NCI-H446 treated with DMSO at 0.1 percent for 48 hours (cell line): ENCODE results near the gene BEST4.
"Not testable (repeated sequence)": the region's sequence is repeated elsewhere in the genome, so short reads cannot be mapped to it uniquely, and the experiment has no call there.

Experiments used
- DNase-seq: peaks from one replicate; lab custom pipeline; 2025; lab: John Stamatoyannopoulos, UW

The BEST4 gene

GRCh38 chr1:44819608-44820327 lies 31.8 kb upstream of the BEST4 start:
- no peak for DNase-seq

GRCh38 chr1:44819196-44819607 lies 31.2 kb upstream of the BEST4 start:
- DNase-seq: no peak

- no peak for DNase-seq
These were observed 30.0 kb upstream of the BEST4 start for GRCh38 chr1:44817771-44818495.

GRCh38 chr1:44817307-44817706 lies 29.3 kb upstream of the BEST4 start:
- DNase-seq: no peak

GRCh38 chr1:44815926-44816325 lies 28.0 kb upstream of the BEST4 start:
- not testable (repeated sequence) for DNase-seq

GRCh38 chr1:44812822-44813543 lies 25.0 kb upstream of the BEST4 start:
- DNase-seq: no peak

GRCh38 chr1:44811234-44811633 lies 23.3 kb upstream of the BEST4 start:
- DNase-seq: no peak

- DNase-seq: not testable (repeated sequence)
These were observed 22.8 kb upstream of the BEST4 start for GRCh38 chr1:44810762-44811105.

- DNase-seq: peak; percentile 86
These were observed 22.3 kb upstream of the BEST4 start for GRCh38 chr1:44810101-44810761.

- no peak for DNase-seq
These were observed 21.3 kb upstream of the BEST4 start for GRCh38 chr1:44808938-44809917.

GRCh38 chr1:44808063-44808937 lies 20.3 kb upstream of the BEST4 start, which contains the start of gene BTBD19:
TSS of gene BTBD19 (plus strand) at chr1:44808523. CDS start at chr1:44808821, 298 bp downstream.
- peak; percentile 50 for DNase-seq

GRCh38 chr1:44807364-44808062 lies 19.5 kb upstream of the BEST4 start:
- no peak for DNase-seq

GRCh38 chr1:44806704-44807363 lies 18.9 kb upstream of the BEST4 start, which contains the start of gene DYNLT4:
TSS of gene DYNLT4 (minus strand) at chr1:44807351. CDS start at chr1:44806668, 683 bp downstream.
- DNase-seq: no peak

- no peak for DNase-seq
These were observed 18.2 kb upstream of the BEST4 start for GRCh38 chr1:44806025-44806703.

- no peak for DNase-seq
These were observed 17.5 kb upstream of the BEST4 start for GRCh38 chr1:44805311-44806024.

- no peak for DNase-seq
These were observed 15.5 kb upstream of the BEST4 start for GRCh38 chr1:44803312-44804095.

GRCh38 chr1:44803062-44803311 lies 15.0 kb upstream of the BEST4 start:
- DNase-seq: no peak
